Stimulated activated CD4-positive, alpha-beta T cell treated with anti-CD3 and anti-CD28 coated beads, Interleukin-2, amount 100 ng/mL, for 4 hours (primary cell): Measurements from ENCODE around the gene PLXDC1.

Source experiments
- DNase-seq: peaks from one replicate; pipeline ENCODE4 v3.0.0-alpha.2; 2020; ENCODE audit warnings: low read depth

The PLXDC1 gene

DNA sequence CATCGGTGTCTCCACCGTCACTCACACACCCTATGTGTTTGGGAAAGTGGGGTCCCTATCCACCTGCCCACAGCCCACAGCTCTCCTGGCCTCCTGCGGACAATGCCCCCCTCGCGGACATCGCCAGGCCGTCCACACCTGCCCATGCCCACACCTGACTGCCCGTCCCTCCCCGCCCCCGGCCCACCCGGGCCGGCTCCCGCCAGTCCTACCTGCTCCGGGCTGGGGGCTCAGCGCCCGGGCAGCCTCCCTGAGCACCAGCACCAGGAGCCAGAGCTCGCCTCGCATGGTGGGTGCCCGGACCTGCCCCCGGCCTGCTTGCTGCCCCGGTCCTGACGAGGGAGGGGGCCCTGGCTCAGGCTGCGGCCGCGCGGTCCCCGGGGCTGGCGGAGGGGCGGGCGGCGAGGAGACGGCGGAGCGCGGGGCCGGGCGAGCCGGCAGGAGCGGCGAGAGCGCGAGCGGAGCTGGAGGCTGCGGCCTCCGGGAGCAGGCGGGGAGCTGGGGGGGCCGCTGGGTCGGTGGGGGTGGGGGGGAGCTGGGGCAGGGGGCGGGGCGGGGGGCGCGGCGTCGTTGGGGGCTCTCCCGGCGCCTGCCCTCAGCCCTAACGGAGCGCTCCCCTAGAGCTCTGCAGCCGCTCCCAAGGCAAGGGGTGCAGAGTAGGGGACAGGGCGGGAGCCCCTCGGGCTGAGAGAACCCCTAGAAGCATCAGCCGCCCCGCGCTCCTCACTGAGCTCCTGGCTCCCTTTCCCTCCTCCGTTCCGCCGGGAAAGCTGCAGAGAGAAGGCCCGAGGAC, at the start of gene PLXDC1:
Gene PLXDC1, minus strand, starts transcription at position 488 of the 793 bp plus-strand sequence. Its CDS starts 200 bp downstream, at position 288.
- no peak for DNase-seq

DNA sequence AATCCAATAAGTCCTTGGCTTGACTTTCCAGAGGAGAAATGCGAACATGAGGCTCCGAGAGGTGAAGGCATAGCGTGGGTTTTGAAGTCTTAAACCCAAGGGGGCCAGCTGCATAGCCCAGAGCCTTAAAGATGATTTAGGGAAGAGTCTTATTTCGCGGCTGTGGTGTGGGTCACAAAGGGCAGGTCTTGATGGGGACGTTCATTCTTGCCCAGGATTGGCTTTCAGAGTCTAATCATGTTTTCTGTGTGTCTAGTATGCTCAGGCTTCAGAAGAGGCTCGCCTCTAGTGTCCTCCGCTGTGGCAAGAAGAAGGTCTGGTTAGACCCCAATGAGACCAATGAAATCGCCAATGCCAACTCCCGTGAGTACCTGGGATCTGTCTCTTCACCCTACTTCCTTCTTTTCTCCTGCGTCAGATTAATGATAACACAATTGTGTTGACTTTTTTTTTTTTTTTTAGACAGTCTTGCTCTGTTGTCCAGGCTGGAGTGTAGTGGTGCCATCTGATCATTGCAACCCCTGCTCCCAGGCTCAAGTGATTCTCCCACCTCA, 49.6 kb upstream of the PLXDC1 start:
- no peak for DNase-seq

DNA sequence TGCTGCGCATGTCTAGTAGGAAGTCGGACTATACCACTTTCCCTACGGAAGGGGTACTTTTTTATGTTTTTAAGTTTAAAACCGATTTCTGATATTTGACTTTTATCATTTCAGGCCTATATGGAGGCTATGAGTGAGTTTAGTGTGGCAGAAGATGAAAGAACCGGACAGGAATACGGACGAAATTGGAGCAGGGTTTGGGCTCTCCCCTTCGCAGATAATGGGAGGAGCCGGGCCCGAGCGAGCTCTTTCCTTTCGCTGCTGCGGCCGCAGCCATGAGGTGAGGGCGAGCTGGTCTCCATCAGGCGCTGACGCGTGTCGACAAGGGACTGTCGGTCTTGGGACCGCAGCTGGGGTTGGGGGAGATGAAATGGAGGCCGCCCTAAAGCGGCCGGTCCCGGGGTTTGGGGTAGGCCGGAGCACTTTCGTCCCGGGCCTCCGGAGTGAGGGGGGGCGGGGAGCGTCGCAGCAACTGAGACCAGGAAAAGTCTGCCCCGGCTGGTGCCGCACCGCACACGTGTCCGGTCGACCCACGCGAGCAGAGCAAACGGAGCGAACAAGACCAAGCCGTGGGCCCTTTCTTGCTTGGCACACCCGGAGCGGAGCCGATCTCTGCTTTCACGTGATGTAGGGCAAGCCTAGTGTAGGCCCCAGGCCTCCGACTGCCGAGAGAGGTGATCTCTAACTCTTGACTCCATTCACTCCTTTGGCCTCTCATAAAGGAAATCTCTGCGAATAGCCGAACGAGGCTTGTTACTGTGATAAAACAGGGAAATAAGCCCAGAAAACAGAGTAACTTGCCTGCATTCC, 48.8 kb upstream of the PLXDC1 start, which contains the start of gene RPL19:
Gene RPL19, plus strand, starts transcription at position 214 of the 810 bp plus-strand sequence. Its CDS starts 62 bp downstream, at position 276.
- peak; percentile 67 for DNase-seq

DNA sequence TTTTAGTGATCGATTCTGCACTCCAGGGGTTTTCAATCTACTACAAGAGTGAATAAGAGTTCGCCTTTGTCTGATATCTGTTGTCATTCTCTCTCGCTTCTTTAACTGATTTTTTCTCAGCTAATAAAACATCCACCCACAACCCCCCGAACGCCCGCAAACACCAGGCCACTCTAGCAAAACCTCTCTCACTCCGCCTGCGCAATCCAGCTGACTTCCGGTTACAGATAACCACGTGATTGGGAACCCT, 48.3 kb upstream of the PLXDC1 start:
- peak; percentile 86 for DNase-seq

DNA sequence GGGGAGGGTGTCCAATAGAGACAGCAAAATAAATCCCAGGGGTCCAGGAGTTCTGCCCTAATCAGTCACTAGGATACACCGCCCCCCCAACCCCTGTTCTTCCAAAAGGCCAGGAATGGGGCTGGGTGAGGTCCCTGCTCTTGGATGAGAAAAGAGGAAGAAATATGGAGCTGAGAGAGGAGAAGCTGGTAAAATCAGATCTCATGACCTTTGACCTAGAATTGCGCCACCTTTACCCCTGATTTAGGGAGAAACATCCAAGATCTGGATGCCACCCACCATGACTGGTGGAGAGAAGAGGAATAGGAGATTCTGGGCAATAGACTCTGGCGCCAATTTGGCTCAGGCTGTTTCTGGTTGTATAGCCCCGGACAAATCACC, 46.7 kb upstream of the PLXDC1 start:
- no peak for DNase-seq

DNA sequence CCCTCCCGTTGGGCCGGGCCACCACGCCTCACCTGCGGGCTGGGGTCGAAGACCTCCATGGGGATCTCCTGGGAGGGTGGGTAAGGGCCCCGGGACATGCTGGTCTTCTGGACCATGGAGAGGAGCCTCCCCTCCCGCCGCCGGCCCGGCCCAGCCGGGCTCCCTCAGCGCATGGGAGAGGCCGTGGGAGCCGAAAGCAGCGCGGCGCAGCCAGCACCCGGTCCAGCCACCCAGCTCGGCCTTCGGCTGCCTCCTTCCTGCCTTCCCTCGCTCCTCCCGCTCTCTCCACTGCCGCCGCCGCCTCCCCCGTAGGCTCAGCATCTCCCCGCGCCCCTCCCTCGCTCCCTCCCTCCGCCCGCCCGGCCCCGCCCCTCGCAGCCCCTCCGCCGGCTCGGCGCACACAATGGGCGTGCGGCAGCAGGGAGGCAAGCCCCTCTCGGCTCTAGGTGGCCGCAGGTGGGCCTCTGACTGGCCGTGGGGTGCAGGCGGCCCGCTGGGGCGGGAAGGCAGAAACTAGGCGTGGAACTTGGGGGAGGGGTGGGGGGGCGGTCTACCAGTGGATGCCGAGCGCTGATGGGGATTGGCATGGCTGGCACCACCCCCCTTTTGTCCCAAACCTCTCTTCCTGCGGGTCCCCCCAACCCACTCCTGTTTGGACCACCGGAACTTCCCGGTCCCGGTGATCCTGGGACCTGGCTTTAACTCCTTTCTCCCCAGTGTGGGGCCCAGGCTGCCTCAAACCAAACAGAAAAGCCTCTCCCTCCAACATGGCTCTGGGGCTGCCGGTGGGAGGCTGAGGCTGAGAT, 46.1 kb upstream of the PLXDC1 start, which contains the start of gene CACNB1:
Gene CACNB1, minus strand, starts transcription at position 290 of the 806 bp plus-strand sequence. Its CDS starts 174 bp downstream, at position 116.
- DNase-seq = peak; percentile 49

DNA sequence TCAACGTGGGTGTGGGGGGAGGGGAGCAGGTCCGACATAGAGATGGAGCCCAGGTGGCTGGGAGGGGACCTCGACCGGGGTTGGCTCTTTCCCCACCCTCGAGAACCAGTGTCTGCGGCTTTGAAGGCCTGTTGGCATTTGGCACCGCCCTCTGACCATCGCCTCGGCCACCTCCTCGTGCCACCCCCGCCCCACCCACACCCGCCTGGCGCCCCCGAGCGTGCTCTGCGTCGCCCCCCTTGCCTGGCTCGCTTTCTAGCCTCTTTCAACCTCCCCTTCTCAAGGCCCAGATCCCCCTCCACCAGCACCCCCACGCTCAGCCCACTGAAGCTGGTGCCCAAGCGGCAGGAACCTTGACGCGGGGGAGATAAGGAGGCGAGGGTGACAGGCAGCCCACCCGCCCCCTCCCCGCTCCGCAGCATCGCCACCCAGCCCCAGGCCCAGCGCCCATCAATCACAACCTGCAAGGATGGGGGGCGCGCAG, 45.4 kb upstream of the PLXDC1 start:
- no peak for DNase-seq

DNA sequence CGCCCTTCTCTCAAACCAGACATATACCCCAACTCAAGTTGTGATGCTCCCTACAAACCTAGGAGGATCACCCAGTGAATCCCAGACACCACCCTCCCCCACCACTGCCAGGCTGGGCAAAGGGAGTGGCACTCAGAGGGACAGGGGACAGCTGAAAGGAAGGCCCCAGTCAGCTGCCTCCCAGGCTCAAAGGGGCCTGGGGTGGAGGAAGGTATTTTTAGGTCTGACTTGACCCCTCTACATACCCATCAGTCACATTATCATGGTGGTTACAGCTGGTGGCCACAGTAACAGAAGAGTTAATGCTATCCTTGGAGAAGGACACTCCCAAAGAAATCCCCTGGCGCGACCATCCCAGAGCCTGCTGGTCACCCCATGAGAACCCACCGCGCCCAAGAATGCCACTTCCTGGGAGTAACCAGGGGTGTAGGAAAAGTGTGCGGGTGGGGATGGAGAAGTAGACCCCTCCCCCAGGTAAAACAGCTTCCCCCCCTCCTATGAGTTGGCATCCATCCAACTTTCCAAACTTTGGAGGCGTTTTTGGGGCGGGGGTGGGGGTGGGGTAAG, 44.9 kb upstream of the PLXDC1 start:
- no peak for DNase-seq

DNA sequence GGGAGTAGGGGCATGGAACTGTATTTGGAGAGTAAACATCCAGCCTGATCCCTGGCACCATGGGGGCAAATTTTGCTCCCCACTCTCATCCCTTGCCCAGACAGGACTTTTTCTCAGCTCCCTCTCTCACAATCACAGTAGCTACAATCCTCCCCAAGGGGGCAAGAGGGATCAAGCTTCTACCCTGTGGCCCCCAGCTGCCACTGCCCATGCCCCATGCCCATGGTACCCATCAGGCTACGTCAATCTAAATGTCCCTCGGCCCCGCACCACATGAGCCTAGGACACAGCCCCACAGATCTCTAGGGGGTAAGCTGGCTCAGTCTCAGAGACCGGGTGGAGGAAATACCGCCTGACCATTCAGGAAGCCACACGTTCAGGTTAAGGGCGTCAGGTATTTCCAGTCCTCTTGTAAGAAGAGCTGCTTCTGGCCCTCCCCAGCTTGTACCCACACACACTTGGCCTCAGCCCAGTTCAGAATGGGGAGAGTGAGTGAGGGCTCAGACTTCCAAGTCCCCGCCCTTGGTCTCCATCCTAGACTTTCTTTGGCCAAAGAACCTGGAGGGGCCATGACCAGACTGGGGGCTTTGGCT, 44.2 kb upstream of the PLXDC1 start:
- no peak for DNase-seq

DNA sequence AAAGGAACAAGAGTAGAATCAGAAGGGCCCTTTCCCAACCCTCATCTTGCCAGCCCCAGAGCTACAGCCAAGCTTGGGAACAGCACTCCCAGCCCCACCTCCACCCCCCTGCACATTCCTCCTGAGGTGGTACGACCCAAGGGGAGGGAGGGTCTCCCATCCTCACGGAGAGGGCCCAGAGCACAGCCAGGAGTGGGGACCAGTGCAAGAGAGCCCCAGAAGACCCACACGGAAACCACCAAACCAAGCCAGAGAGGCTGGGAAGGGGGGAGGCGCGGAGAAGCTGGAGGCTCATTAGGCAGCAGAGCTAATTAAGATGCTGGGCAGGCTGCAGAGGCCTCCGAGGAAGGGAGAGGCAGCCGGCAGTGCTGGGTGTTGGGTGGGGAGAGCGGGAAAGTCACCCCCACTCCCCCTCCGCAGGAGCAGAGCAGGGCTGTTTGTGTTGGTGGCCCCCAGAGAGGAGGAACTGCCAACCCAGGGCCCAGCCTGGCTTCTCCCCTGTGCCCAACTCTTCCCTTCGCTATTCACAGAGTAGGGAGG, 43.6 kb upstream of the PLXDC1 start:
- no peak for DNase-seq

DNA sequence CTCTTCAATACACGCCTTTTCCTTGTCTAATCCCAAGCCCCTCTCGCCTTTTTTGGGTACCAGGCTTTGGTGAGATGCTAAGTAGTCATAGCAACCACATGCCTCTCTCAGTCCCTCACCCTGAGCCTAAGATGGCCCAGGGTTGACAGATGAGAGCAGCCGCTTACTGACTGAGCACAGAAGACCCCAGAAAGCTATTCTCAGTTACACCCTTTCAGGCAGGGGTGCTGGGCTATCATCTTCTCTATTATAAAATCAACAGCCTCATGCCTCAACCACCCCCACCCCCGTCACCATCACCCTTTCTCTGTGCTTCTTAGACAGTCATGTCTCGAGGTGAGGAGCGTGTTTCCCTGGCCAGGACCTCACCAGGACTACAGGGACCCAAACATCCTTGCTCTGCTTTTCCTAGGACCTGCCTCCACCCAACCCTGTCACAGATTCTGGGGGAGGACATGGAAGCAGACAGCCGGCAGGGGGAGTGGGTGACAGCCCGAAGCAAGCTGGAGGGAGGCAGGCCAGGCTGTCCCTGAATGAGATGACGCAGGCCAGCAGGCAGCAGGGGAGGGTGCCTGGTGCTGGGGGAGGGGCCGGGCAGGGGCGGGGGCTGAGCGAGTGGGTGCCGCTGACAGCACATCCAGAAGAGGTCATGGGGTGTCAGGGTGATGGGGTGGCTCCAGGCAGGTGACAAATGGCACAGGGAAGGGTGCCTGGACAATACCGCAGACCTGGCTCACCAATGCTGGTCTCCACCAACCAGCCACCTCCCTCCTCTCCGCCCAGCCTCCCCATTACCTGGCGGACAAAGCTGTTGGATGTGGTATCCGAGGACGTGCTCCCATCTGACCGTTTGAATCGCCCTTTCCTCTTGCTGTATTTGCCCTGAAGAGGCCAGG, 42.9 kb upstream of the PLXDC1 start:
- no peak for DNase-seq

DNA sequence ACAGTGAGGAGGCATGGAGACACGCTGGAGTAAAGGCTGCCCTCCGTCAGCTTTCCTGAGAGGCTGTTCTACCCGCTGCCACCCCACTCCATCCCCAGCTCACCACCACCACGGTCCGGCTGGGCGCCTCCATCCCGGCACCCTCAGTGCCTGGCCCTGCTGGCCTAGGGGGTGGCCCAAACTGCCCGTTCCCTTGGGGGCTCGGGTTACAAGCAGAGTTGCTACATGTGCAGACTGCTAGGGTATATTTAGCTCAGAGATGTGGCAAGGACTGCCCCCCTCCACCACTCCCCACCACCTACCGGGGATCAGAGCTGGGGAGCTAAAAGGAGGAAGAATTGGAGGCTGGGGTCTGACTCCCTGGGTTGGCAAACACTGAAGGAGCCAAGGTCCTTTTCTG, 41.9 kb upstream of the PLXDC1 start:
- no peak for DNase-seq

DNA sequence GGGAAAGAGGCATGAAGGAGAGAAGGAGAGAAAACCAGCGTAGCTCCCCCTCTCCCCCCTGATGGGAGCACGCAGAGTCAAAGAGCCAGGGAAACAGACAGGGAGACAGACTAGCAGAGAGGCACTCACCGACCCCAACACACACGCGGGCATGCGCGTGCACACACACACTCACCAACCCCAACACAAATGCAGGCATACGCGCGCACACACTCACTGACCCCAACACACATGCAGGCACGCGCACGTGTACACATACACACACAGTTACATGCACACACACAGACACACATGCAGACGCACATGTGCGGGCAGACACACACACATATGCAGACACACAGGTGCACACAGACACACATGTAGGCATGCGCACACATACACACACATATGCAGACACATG, 41.5 kb upstream of the PLXDC1 start:
- DNase-seq = no peak

DNA sequence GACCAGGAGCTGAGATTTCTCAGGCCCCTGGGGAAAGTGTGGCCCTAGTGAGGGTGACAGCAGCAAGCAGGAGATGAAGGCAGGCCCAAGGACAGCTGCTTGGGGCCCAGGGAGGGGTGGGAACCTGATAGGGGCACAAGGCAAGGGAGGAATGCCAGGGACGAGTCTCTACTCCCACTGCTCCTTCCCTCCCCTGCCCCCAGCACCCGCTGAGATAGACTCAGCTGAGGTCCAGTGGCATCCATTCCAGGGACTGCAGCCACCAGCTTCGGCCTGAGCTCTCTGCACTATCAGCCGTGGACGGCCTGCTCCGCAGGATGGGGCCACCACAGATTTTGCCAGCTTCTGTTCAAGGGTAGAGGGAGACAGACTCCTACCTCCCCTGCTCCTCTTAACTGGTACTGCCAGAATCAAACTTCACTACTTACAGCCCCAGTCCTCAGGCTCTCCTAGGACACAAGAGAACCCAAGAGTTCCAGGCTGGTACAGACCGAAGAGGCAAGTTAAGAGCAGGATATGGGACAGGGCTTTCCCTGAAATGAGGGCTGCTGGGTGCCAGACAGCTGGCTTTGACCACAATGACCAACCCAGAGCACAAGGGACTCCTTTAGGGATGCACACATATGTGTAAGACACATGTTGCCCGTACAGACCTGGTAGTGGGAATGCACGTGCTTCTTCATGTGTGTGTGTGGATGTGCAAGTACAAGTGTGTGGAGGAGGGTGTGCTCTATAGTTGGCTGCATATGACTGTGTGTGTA, 40.5 kb upstream of the PLXDC1 start:
- DNase-seq = no peak

DNA sequence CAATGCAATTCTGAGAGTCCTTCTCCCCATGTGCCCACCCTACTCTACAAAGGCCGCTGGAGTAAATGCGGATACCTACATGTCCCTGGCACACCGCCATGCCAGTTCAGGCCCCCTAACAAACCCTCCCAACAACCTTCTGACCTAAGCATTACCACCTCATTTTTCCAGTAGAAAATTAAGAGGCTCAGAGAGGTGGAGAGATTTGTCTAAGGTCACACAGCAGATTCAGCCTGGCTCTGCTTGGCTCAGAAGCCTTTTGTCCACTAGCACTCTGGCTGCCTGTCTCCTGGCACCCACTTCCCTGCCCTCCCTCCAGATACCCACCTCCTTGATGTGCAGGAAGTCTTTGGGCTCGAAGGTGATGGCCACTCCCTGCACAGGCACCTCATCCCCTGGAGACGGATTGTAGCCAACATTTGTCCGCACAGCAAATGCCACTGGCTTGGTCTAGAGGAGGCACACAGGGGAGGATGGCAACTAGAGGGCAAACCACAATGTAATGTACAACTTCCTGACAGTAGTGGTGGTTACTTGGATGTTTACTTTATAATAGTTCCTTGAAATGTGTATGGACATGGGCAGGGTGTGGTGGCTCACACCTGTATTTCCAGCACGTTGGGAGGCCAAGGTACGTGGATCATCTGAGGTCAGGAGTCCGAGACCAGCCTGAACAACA, 35.9 kb upstream of the PLXDC1 start:
- no peak for DNase-seq

DNA sequence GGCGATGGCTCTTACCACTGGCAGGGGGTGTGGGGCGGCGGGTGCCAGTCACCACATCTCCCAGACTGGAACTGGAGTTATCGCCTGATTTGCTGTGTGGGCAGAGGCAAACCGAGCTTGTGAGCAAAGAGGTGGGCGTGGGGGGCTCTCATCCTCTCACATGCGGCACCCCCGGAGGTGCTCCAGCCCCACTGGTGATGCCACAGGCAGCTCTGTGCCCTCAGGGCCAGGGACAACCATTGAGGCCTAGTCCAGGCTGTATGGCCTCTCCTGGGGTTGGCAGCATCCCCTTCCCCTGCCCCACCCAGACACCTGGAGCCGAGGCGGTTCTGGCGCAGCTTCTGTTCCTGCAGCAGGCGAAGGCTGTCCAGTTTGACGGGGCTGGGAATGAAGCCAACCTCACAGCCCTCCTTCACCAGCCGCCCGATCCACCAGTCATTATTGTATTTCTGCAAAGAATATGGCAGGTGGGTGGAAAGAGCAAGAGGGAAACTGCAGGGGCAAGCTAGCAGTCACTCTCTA, 35.1 kb upstream of the PLXDC1 start:
- DNase-seq = no peak

DNA sequence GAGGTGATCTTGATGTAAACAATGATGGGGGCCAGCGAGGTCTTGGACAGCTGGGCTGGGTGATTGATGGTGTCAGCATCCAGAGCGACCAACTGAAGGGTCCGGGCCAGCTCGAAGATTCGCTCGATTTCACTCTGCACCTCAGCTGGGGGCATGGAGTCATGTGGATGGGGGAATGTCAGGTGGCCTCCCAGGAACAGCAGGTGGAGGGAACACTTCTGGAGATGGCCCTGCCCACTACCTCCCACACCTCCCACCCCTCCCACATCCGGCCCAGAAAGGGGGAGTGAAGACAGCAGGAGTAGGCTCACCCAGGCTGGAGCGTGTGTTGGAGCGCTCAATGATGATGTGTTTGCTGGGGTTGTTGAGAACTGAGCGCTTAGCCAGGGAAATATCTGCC, 32.3 kb upstream of the PLXDC1 start:
- DNase-seq = no peak

DNA sequence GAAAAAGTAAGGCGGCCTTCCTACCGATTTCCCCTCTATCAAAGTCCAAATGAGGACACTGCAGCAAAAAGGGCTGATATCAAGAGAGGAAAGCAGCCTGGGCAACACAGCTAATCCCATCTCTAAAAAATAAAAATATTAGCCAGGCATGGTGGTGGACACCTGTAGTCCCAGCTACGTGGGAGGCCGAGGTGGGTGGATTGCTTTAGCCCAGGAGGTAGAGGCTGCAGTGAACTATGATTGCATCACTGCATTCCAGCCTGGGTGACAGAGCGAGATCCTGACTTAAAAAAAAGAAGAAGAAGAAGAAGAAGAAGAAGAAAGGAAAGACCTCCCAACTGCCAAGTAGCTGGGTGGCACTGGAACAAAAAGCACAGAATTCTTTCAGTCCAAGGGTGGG, 31.6 kb upstream of the PLXDC1 start:
- DNase-seq = no peak
